GM10248 (cell line): ENCODE results near the gene ADK.

ENCODE experiments used
- CTCF ChIA-PET: fragments of 300-600 bp; sonication (Branson Sonifier 250); formaldehyde crosslinking; extraction: SDS; loops from one replicate; lab custom pipeline; 2021; ENCODE audit warnings: antibody characterized with exemption; lab: Yijun Ruan, JAX
- POLR2A ChIA-PET: fragments of 350-650 bp; sonication (Branson Sonifier 250); formaldehyde crosslinking; extraction: SDS; loops from one replicate; lab custom pipeline; 2020; ENCODE audit warnings: antibody characterized with exemption; lab: Yijun Ruan, JAX
- DNase-seq: peaks from one replicate; pipeline ENCODE4 v3.0.0; 2012; ENCODE audit errors: extremely low spot score
- CTCF ChIP-seq: IDR thresholded peaks from 2 replicates; pipeline ENCODE4 v1.5.1; 2012; ENCODE audit warnings: mild to moderate bottlenecking, low read depth; ENCODE audit errors: extremely low read depth, missing control alignments, control extremely low read depth

ADK gene

GRCh38 chr10:74388801-74389200, 237.8 kb downstream of the ADK start:
- no peak for DNase-seq
- no peak for TF ChIP-seq CTCF
- CTCF ChIA-PET = interaction anchor here (1.2 kb wide), 1 partner anchor 8 kb away, joined by 3 read pairs; no protein-coding TSS in a partner anchor
- POLR2A ChIA-PET = no interaction called here

- ChIA-PET CTCF (interaction anchor here (1.0 kb wide), 1 partner anchor 27 kb away, joined by 3 read pairs; no protein-coding TSS in a partner anchor), POLR2A (no interaction called here)
- TF ChIP-seq CTCF = no peak
- DNase-seq = no peak
Observed at GRCh38 chr10:74391786-74392185, 240.8 kb downstream of the ADK start.

GRCh38 chr10:74394416-74394969, 243.5 kb downstream of the ADK start:
- CTCF ChIA-PET = interaction anchor here (1.6 kb wide), 1 partner anchor 14 kb away, joined by 3 read pairs; no protein-coding TSS in a partner anchor

GRCh38 chr10:74400186-74400585, 249.2 kb downstream of the ADK start:
- DNase-seq = no peak
- CTCF ChIA-PET = interaction anchor here (1.2 kb wide), 1 partner anchor 16 kb away, joined by 3 read pairs; no protein-coding TSS in a partner anchor
- no peak for TF ChIP-seq CTCF
- POLR2A ChIA-PET = no interaction called here

More at GRCh38 chr10:74394416-74394969, 243.5 kb downstream of the ADK start:
- DNase-seq = no peak
- TF ChIP-seq CTCF = no peak
- POLR2A ChIA-PET = no interaction called here

- CTCF ChIA-PET = interaction anchor here (1.6 kb wide), 1 partner anchor 9 kb away, joined by 4 read pairs; no protein-coding TSS in a partner anchor
- DNase-seq = no peak
- POLR2A ChIA-PET = no interaction called here
- TF ChIP-seq CTCF = no peak
Observed at GRCh38 chr10:74406006-74406405, 255.0 kb downstream of the ADK start.

GRCh38 chr10:74415146-74415839, 264.3 kb downstream of the ADK start:
- POLR2A ChIA-PET = no interaction called here
- TF ChIP-seq CTCF = no peak

More at GRCh38 chr10:74415146-74415839, 264.3 kb downstream of the ADK start:
- CTCF ChIA-PET = interaction anchor here (1.8 kb wide), 1 partner anchor 10 kb away, joined by 4 read pairs; no protein-coding TSS in a partner anchor
- DNase-seq = no peak
